Epithelial cell of esophagus (primary cell): ENCODE measurements around the gene JPT2.

Experiments
- DNase-seq: peaks from one replicate; pipeline ENCODE4 v3.0.0; 2010; ENCODE audit warnings: low read depth
- H3K4me3 ChIP-seq: 2 replicates; pipeline ENCODE4 v1.5.1; 2011; ENCODE audit warnings: mild to moderate bottlenecking, low read length, control low read depth
- CTCF ChIP-seq: IDR thresholded peaks from 2 replicates; pipeline ENCODE4 v1.5.1; 2011; ENCODE audit warnings: low read depth, mild to moderate bottlenecking, low read length, control low read depth, inconsistent platforms; ENCODE audit not compliant: insufficient read depth; ENCODE audit errors: missing control alignments

The JPT2 gene

GRCh38 chr16:1705688-1706385 lies 27.8 kb downstream of the JPT2 start, which contains the start of gene MAPK8IP3:
Gene MAPK8IP3 (plus strand): TSS chr16:1706195. CDS start chr16:1706340, 145 bp downstream.
- peak within 1 kb of the TSS; percentile 94 for H3K4me3 ChIP-seq
- peak; percentile 30 for TF ChIP-seq CTCF
- peak; percentile 91 for DNase-seq

- TF ChIP-seq CTCF, result no peak
- DNase-seq, result peak; percentile 25
- H3K4me3 ChIP-seq, result peak overlapping the region; percentile 94
These were observed 28.5 kb downstream of the JPT2 start for GRCh38 chr16:1706386-1707192.

- TF ChIP-seq CTCF, result peak; percentile 9
- H3K4me3 ChIP-seq, result peak overlapping the region; percentile 94
- peak; percentile 48 for DNase-seq
These were observed 29.2 kb downstream of the JPT2 start for GRCh38 chr16:1707193-1707790.

GRCh38 chr16:1708083-1708767 lies 30.1 kb downstream of the JPT2 start:
- H3K4me3 ChIP-seq, result no peak overlapping the region
- no peak for TF ChIP-seq CTCF
- DNase-seq, result no peak

- no peak overlapping the region for H3K4me3 ChIP-seq
- TF ChIP-seq CTCF, result no peak
- DNase-seq, result peak; percentile 48
These were observed 30.7 kb downstream of the JPT2 start for GRCh38 chr16:1708768-1709180.

- no peak for TF ChIP-seq CTCF
- no peak overlapping the region for H3K4me3 ChIP-seq
- DNase-seq, result no peak
These were observed 31.3 kb downstream of the JPT2 start for GRCh38 chr16:1709356-1709755.
